Measurements from ENCODE around the gene TLE2.
A peak's percentile ranks its signal among the peaks of the same experiment; 100 is the strongest.
"Not testable (repeated sequence)": the region's sequence is repeated elsewhere in the genome, so short reads cannot be mapped to it uniquely, and the experiment has no call there.

The TLE2 gene

DNA sequence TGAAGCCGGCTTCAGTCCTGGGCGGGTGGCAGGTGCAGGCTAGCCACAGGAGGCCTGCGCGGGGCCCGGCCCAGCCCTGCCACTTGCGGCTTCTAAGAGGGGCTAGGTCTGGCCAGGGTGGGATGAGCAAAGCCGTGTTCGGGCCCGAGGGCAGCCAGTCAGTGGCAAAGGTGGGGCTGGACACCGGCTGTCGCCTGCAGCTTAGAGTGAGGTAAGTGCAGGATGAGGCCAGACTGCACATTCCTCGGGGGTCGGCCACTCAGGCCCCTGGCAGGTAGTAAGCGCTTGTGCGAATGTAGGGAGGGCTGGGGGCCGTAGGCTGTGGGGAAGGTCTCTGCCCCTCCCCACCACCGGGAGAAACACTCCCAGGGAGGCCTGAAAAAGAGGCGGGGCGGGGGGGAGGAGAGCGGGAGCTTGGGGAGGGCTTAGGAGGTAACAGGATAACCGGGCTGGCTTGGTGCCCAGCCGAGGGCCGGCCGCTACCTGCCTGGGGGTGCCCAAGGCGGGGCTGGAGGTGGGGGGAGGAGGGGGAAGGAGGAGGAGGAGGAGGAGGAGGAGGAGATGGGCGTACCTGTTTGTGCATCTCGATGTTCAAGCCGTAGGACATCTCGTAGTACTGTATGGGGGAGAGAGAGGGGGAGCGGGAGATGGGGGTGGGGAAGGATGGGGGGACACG lies 26.8 kb upstream of the TLE2 start:
- no peak for DNase-seq

DNA sequence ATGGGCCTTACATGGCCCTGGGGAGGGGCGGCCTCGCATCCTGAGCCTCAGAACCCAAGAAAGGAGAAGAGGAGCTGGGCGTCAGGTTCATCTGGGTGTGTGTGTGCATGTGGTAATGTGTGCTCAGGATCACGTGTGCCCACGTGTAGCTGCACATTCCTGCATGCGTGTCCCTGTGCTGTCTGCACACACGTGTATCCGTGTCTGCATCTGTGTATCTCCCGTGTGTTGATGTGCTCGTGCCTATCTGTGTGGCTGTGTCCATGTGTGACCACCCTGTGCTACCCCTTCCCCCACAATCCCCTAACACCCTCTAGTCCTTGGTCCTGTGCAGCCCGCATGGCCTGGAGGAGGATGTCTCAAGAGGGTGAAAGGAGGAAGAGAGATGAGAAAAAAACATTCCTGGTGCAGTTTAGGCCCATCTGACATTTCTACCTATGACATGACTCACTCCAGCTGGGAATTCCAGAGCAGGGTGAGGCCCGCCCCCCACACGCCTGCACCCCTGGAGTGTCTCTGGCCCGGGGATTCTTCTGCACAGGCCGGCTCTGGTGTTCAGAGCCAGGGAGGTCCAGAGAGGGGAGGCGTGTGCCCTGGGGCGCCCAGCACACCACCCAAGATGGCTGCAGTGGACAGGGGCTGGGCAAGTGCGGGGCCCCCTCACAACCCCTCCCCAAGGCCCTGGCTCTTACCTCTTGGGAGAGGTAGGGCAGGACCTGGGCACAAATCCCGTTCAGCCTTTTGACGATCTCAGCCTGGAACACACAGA lies 26.1 kb upstream of the TLE2 start:
- DNase-seq, result peak; percentile 38

- DNase-seq, result no peak
Observed at GRCh38 chr19:3054265-3054971, 25.3 kb upstream of the TLE2 start.

GRCh38 chr19:3053780-3054179 lies 24.7 kb upstream of the TLE2 start:
- no peak for DNase-seq

- no peak for DNase-seq
Observed at GRCh38 chr19:3053218-3053621, 24.1 kb upstream of the TLE2 start.

- DNase-seq, result not testable (repeated sequence)
Observed at GRCh38 chr19:3050016-3050415, 20.9 kb upstream of the TLE2 start.

DNA sequence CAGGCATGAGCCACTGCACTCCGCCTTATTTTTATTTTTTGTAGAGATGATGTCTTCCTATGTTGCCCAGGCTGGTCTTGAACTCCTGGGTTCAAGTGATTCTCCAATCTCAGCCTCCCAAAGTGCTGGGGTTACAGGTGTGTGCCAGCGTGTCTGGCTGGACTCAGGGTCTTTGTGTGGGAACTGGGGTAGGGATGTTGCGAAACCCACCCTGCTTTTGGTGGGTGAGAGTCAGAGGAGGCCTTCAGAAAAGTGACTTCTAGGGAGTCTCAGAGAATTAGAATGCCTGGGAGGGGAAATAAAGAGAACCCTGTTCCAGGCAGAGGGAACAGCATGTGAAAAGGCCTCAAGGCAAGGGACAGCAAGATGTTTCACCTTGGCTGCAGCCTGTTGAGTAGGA lies 20.0 kb upstream of the TLE2 start:
- no peak for DNase-seq

- DNase-seq, result no peak
Observed at GRCh38 chr19:3048190-3048533, 19.1 kb upstream of the TLE2 start.

GRCh38 chr19:3047496-3048189 lies 18.6 kb upstream of the TLE2 start:
- DNase-seq, result peak; percentile 72

DNA sequence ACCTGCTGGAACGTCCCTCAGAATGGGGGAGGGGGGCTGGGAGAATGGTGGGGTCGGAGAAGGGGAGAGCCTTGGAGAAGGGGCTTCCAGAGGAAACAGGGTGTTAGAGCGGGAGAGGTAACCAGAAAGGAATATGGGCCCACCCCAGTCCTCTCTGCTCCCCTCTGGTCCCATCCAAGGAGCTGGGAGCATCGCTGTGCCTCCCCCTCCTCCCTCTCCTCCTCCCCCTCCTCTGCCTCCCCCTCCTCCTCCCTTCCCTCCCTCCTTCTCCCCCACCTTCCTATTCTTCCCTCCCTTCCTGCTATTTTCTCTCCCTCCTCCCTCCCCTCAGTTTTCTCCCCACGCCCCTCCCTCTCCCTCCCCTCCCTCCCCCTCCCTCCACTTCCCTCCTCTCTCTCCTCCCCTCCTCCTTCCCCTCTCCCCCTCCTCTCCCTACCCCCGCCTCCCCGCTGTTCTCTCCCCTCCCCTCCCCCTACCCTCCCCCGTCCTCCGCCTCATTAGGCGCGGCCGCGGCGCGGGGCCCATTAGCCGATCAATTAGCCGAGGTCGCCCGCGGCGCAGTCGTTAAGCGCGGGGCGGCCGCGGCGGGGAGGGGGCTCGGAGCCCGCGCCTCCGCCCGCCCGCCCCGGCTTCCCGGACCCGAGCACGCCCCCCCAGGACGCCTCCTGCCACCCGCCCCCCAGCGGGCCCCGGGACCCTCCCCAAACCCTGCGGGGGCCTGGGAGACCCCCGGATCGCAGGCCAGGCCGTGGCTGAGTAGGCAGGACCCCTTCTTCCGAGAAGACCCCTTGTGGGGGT lies 17.8 kb upstream of the TLE2 start:
- DNase-seq, result no peak

- DNase-seq, result no peak
Observed at GRCh38 chr19:3045885-3046697, 17.0 kb upstream of the TLE2 start.

GRCh38 chr19:3045191-3045590 lies 16.1 kb upstream of the TLE2 start:
- DNase-seq, result no peak

DNA sequence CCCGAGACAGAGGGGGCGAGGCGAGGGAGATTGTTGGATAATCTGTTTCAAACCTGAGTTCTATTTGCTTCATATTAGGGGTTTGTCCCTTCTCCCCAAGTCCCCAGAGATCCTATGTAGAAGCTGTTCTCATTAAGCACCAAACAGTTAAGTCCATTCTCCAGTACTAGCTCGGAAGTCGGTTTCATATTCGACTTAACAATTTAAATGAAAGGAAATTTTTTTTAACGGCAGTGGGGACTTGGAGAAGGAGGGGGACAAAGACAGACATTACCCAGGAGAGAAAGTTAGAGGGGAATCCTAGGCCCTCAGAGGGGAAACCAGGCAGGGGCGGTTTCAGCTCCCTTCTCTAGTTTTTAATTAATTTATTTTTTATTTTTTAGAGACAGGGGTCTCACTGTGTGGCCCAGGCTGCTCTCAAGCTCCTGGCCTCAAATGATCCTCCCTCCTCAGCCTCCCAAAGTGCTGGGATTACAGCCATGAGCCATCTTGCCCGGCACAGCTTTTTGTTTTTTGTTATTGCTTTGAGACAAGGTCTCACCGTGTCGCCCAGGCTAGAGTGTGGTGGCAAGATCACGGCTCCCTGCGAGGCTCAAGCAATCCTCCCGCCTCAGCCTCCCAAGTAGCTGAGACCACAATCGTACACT lies 13.7 kb upstream of the TLE2 start:
- no peak for DNase-seq

GRCh38 chr19:3041761-3042620 lies 12.9 kb upstream of the TLE2 start:
- DNase-seq, result no peak

- no peak for DNase-seq
Observed at GRCh38 chr19:3041327-3041726, 12.2 kb upstream of the TLE2 start.

GRCh38 chr19:3039641-3040077 lies 10.6 kb upstream of the TLE2 start:
- no peak for DNase-seq

DNA sequence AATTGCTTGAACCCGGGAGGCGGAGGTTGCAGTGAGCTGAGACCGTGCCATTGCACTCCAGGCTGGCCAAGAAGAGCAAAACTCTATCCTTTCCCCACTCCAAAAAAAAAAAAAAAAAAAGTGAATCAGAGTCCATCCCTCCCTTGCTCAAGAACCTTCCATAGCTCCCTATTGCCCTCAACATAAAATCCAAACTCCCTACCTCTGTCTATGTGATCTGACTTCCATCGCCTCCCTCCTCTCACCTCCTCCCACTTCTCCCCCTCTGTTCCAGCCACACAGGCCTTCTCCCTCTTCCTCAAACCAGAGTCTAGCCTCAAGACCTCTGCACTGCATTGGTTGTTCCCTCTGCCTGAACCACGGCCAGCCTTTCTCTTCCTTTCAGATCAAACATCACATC lies 10.0 kb upstream of the TLE2 start:
- no peak for DNase-seq

DNA sequence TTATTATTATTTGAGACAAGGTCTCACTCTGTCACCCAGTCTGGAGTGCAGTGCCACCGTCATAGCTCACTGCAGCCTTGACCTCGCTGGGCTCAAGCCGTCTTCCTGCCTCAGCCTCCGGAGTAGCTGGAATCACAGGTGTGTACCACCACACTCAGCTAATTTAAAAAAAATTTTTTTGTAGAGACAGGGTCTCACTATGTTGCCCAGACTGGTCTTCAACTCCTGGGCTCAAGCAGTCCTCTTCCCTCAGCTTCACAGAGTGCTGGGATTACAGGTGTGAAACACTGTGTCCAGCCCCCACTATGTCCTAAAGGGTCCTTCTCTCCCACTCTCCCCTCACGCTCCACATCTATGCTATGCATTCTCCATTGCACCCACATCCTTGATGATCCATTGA lies 9.1 kb upstream of the TLE2 start:
- DNase-seq, result no peak

GRCh38 chr19:3036977-3037544 lies 8.0 kb upstream of the TLE2 start:
- DNase-seq, result not testable (repeated sequence)

All from fibroblast of upper back skin (primary cell).